Measurements from ENCODE around the gene SPATA18. TPM values are rescaled to one million over a fixed set of nuclear protein-coding genes. Genes with fewer than 3 reads are reported as not detected.
A peak's percentile ranks its signal among the peaks of the same experiment; 100 is the strongest.

Gene SPATA18
- total and polyA plus RNA-seq, 4 donors: 6.6 to 56.5 (median 22.5) TPM

DNA sequence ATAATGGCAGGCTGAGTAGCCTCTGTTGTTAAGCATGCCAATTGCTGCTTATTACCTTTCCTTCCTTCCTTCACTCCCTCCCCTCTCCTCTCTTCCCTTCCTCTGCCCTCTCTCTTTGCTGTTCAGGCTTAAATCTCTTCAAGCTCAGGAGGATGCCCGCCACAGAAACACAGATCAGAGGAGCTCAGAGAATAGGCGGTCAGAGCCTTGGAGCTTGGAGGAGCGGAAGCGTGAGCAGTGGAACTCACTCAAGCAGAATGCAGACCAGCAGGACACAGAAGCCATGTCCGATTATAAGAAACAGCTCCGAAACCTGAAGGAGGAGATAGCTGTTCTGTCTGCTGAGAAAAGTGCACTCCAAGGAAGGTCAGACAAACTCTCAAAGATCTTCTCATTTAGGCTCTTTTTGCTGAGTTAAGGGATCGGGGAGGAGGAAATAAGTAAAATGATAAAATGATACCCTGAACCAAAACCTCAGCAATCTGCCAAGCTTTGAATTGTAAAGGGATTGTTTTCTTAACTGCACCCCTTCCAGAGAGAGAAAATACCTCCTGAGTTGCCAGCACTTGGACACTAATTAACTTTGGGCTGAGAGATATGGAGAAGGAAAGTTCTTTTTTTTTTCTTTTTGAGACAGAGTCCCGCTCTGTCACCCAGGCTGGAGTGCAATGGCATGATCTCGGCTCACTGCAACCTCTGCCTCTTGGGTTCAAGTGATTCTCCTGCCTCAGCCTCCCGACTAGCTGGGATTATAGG is 20.9 kb downstream of the SPATA18 start:
- peaks cover 0 to 3% (median 0%) of the 10 kb centered on the region in 5 donors for H3K4me1 ChIP-seq (ENCODE audit: control insufficient read depth in 5 of 5, insufficient read depth in 5 of 5, low read length in 5 of 5)
- DNase-seq: no peak
- no peak for TF ChIP-seq CTCF (IDR thresholded peaks at IDR 0.05; ENCODE audit: control extremely low read depth, extremely low read depth)
- H3K9me3 ChIP-seq (ENCODE audit: control insufficient read depth in 4 of 4, insufficient read depth in 3 of 4, low read length in 3 of 4): no peaks in the 10 kb centered on the region
- no peak overlapping the region for H3K4me3 ChIP-seq
- no peak overlapping the region for H3K9ac ChIP-seq (ENCODE audit: insufficient read depth in 1 of 2, low read length in 2 of 2)
- WGBS, 2 donors: 69 to 74% methylated on average over 10 of the region's 10 CpGs
- no peak overlapping the region for H3K27ac ChIP-seq (ENCODE audit: low read depth in 1 of 2, low read length in 1 of 2)
- no peaks in the 10 kb centered on the region for H3K36me3 ChIP-seq (ENCODE audit: control insufficient read depth in 4 of 4, insufficient read depth in 4 of 4, low read length in 4 of 4)
- H3K27me3 ChIP-seq (ENCODE audit: control insufficient read depth in 3 of 3, insufficient read depth in 3 of 3, low read length in 2 of 3): peaks cover 0 to 8% (median 4%) of the 10 kb centered on the region in 3 donors
- no peak for ATAC-seq (ENCODE audit: insufficient read depth, low FRiP score)

GRCh38 chr4:52076731-52077130 is 25.6 kb downstream of the SPATA18 start:
- peaks cover 0 to 12% (median 5%) of the 10 kb centered on the region in 3 donors for H3K27me3 ChIP-seq (ENCODE audit: control insufficient read depth in 3 of 3, insufficient read depth in 3 of 3, low read length in 2 of 3)
- H3K36me3 ChIP-seq (ENCODE audit: control insufficient read depth in 4 of 4, insufficient read depth in 4 of 4, low read length in 4 of 4): no peaks in the 10 kb centered on the region
- H3K9ac ChIP-seq (ENCODE audit: insufficient read depth in 1 of 2, low read length in 2 of 2): no peak overlapping the region
- no peak overlapping the region for H3K27ac ChIP-seq (ENCODE audit: low read depth in 1 of 2, low read length in 1 of 2)
- WGBS, 2 donors: 7 to 18% methylated on average over 26 of the region's 26 CpGs
- ATAC-seq (ENCODE audit: insufficient read depth, low FRiP score): no peak
- peak; percentile 37 to 54 (median 39) for DNase-seq
- no peak for TF ChIP-seq CTCF (IDR thresholded peaks at IDR 0.05; ENCODE audit: control extremely low read depth, extremely low read depth)
- H3K4me3 ChIP-seq: no peak overlapping the region
- H3K9me3 ChIP-seq (ENCODE audit: control insufficient read depth in 4 of 4, insufficient read depth in 3 of 4, low read length in 3 of 4): no peaks in the 10 kb centered on the region
- peaks cover 0 to 3% (median 0%) of the 10 kb centered on the region in 5 donors for H3K4me1 ChIP-seq (ENCODE audit: control insufficient read depth in 5 of 5, insufficient read depth in 5 of 5, low read length in 5 of 5)

DNA sequence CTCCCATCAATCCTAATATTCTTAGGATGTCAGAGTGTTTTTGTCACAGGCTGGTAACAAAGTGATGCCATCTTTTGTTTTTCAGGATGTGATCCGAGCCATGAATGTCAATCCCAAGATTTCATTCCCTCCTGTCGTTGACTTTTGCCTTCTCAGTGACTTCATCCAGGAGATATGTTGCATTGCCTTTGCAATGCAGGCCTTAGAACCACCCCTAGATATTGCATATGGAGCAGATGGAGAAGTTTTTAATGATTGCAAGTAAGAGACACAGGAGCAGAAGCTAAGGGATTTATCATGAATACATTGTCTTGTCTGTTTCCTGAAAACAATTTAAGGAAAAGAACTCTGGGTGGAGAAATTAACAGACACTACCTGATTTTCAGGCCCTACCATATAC is 28.6 kb downstream of the SPATA18 start:
- ATAC-seq (ENCODE audit: insufficient read depth, low FRiP score): no peak
- no peak overlapping the region for H3K4me3 ChIP-seq
- H3K27me3 ChIP-seq (ENCODE audit: control insufficient read depth in 3 of 3, insufficient read depth in 3 of 3, low read length in 2 of 3): peaks cover 0 to 12% (median 3%) of the 10 kb centered on the region in 3 donors
- TF ChIP-seq CTCF (IDR thresholded peaks at IDR 0.05; ENCODE audit: control extremely low read depth, extremely low read depth): no peak
- no peaks in the 10 kb centered on the region for H3K36me3 ChIP-seq (ENCODE audit: control insufficient read depth in 4 of 4, insufficient read depth in 4 of 4, low read length in 4 of 4)
- H3K9me3 ChIP-seq (ENCODE audit: control insufficient read depth in 4 of 4, insufficient read depth in 3 of 4, low read length in 3 of 4): no peaks in the 10 kb centered on the region
- WGBS, 2 donors: 64 to 72% methylated on average over 2 of the region's 2 CpGs
- H3K27ac ChIP-seq (ENCODE audit: low read depth in 1 of 2, low read length in 1 of 2): no peak overlapping the region
- H3K4me1 ChIP-seq (ENCODE audit: control insufficient read depth in 5 of 5, insufficient read depth in 5 of 5, low read length in 5 of 5): peaks cover 0 to 3% (median 0%) of the 10 kb centered on the region in 5 donors
- no peak overlapping the region for H3K9ac ChIP-seq (ENCODE audit: insufficient read depth in 1 of 2, low read length in 2 of 2)
- no peak for DNase-seq
